Neural progenitor cell (in vitro differentiated cells): Measurements from ENCODE around the gene NUDT3.

Experiments
- EZH2 ChIP-seq: fragments of 200-600 bp; sonication (generic); IDR thresholded peaks from 2 replicates; pipeline ENCODE4 v1.6.1; 2017; ENCODE audit warnings: antibody characterized with exemption, mild to moderate bottlenecking, moderate library complexity
- EZH2phosphoT487 ChIP-seq: fragments of 200-600 bp; sonication (generic); IDR thresholded peaks from 2 replicates; pipeline ENCODE4 v1.6.1; 2017; ENCODE audit warnings: antibody characterized with exemption
- TF ChIP-seq, protein P1 (sequence below): fragments of 200-600 bp; sonication (generic); IDR thresholded peaks from 2 replicates; pipeline ENCODE4 v1.5.1; 2017; ENCODE audit warnings: antibody characterized with exemption, mild to moderate bottlenecking

DNA sequence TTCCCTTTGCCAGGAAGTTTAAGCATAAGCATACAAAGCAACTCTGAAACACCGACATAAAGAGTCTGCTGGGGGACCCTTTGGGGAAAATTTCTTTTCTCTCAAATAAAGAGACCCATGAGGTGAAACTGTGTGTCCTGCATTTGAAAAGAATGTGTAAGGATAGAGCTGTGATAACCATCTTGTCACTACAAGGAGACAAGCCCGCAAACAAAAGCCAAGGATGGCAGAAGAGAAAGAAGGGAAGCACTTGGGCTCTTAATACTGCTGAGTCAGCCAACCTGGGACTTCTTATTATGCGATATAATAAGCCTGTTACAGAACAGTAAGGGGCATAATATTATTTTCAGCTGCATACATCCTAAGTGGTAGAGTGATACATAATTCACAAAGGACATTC, 52.5 kb downstream of the NUDT3 start:
- TF ChIP-seq, protein P1, sequence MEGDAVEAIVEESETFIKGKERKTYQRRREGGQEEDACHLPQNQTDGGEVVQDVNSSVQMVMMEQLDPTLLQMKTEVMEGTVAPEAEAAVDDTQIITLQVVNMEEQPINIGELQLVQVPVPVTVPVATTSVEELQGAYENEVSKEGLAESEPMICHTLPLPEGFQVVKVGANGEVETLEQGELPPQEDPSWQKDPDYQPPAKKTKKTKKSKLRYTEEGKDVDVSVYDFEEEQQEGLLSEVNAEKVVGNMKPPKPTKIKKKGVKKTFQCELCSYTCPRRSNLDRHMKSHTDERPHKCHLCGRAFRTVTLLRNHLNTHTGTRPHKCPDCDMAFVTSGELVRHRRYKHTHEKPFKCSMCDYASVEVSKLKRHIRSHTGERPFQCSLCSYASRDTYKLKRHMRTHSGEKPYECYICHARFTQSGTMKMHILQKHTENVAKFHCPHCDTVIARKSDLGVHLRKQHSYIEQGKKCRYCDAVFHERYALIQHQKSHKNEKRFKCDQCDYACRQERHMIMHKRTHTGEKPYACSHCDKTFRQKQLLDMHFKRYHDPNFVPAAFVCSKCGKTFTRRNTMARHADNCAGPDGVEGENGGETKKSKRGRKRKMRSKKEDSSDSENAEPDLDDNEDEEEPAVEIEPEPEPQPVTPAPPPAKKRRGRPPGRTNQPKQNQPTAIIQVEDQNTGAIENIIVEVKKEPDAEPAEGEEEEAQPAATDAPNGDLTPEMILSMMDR, result no peak
- no peak for TF ChIP-seq EZH2
- TF ChIP-seq EZH2phosphoT487, result no peak
